Measurements from ENCODE around the gene RNF213. TPM values are rescaled to one million over a fixed set of nuclear protein-coding genes. Genes with fewer than 3 reads are reported as not detected.
"Not testable (repeated sequence)": the region's sequence is repeated elsewhere in the genome, so short reads cannot be mapped to it uniquely, and the experiment has no call there.

The RNF213 gene
- total and polyA plus RNA-seq, 7 donors: 7.8 to 138 (median 50.4) TPM

DNA sequence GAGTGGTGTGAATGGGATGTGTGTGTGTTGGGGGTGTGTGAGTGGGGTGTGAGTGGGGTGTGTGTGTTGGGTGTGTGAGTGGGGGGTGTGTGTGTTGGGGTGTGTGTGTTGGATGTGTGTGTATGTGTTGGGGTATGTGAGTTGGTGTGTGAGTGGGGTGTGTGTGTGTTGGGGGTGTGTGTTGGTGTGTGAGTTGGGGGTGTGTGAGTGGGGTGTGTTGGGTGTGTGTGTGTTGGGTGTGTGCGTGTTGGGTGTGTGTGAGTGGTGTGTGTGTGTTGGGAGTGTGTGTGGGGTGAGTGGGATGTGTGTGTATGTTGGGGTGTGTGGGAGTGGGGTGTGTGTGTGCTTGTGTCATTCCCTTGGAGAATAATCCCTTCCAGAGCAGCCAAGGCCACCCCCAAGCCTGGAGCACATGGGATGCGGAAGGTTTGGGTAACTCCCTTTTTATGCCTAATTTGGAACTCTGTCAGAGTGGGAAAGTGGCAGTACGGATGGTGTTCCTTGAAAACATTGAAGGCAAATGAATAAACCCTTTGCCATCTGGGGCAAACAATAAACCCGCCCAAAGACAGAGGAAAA lies 14.3 kb downstream of the RNF213 start:
- intact Hi-C loops (cut with DNase I): no loop called here
- Histone ChIP-seq H3K27ac (no peak overlapping the region), H3K4me1 (peaks cover 0 to 20% (median 10%) of the 10 kb centered on the region in 4 donors), H3K4me3 (no peak overlapping the region), H3K9me3 (no peaks in the 10 kb centered on the region), H3K27me3 (no peaks in the 10 kb centered on the region), H3K36me3 (peaks cover 0 to 26% (median 7%) of the 10 kb centered on the region in 4 donors)
- DNase-seq: no peak
- TF ChIP-seq POLR2A (IDR thresholded peaks at IDR 0.05): no peak
- no peak for TF ChIP-seq POLR2AphosphoS5 (IDR thresholded peaks at IDR 0.05)
- TF ChIP-seq, protein P1, sequence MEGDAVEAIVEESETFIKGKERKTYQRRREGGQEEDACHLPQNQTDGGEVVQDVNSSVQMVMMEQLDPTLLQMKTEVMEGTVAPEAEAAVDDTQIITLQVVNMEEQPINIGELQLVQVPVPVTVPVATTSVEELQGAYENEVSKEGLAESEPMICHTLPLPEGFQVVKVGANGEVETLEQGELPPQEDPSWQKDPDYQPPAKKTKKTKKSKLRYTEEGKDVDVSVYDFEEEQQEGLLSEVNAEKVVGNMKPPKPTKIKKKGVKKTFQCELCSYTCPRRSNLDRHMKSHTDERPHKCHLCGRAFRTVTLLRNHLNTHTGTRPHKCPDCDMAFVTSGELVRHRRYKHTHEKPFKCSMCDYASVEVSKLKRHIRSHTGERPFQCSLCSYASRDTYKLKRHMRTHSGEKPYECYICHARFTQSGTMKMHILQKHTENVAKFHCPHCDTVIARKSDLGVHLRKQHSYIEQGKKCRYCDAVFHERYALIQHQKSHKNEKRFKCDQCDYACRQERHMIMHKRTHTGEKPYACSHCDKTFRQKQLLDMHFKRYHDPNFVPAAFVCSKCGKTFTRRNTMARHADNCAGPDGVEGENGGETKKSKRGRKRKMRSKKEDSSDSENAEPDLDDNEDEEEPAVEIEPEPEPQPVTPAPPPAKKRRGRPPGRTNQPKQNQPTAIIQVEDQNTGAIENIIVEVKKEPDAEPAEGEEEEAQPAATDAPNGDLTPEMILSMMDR (IDR thresholded peaks at IDR 0.05): no peak
- TF ChIP-seq EP300 (IDR thresholded peaks at IDR 0.05): no peak
- 91 to 94% methylated on average over 4 of the region's 4 CpGs for WGBS, 2 donors

DNA sequence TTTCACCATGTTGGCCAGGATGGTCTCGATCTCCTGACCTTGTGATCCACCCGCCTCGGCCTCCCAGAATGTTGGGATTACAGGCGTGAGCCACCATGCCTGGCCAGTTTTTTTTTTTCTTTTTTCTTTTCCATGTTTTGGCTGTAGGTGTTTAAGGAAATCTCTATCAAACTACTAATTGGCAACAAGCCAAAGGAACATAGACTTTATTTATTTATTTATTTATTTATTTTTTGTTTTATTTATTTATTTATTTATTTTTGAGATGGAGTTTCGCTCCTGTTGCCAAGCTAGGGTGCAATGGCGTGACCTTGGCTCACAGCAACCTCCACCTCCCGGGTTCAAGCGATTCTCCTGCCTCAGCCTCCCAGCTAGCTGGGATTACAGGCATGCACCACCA lies 15.2 kb downstream of the RNF213 start:
- not testable (repeated sequence) for DNase-seq

GRCh38 chr17:80277751-80278671 lies 17.4 kb downstream of the RNF213 start:
- Histone ChIP-seq H3K27me3 (no peaks in the 10 kb centered on the region), H3K4me3 (no peak overlapping the region), H3K9me3 (no peaks in the 10 kb centered on the region), H3K27ac (peak overlapping the region; percentile 5 to 55 (median 44)), H3K4me1 (peaks cover 0 to 23% (median 15%) of the 10 kb centered on the region in 4 donors), H3K36me3 (peaks cover 0 to 27% (median 9%) of the 10 kb centered on the region in 4 donors)
- intact Hi-C loops (cut with DNase I): no loop called here
- TF ChIP-seq POLR2AphosphoS5 (IDR thresholded peaks at IDR 0.05) (no peak), EP300 (IDR thresholded peaks at IDR 0.05) (no peak), POLR2A (IDR thresholded peaks at IDR 0.05) (no peak)
- TF ChIP-seq, protein P1 (IDR thresholded peaks at IDR 0.05): no peak
- WGBS, 2 donors: 92 to 94% methylated on average over 34 of the region's 34 CpGs
- peak; percentile 83 for DNase-seq

More for the DNA sequence above, 15.2 kb downstream of the RNF213 start:
- H3K4me3 ChIP-seq; H3K9me3 ChIP-seq; H3K27me3 ChIP-seq; intact Hi-C loops (cut with DNase I); H3K27ac ChIP-seq: not testable (repeated sequence)
- Histone ChIP-seq H3K4me1 (peaks cover 0 to 23% (median 15%) of the 10 kb centered on the region in 4 donors), H3K36me3 (peaks cover 0 to 23% (median 7%) of the 10 kb centered on the region in 4 donors)
- 98% methylated on average over 8 of the region's 8 CpGs for WGBS, 2 donors

DNA sequence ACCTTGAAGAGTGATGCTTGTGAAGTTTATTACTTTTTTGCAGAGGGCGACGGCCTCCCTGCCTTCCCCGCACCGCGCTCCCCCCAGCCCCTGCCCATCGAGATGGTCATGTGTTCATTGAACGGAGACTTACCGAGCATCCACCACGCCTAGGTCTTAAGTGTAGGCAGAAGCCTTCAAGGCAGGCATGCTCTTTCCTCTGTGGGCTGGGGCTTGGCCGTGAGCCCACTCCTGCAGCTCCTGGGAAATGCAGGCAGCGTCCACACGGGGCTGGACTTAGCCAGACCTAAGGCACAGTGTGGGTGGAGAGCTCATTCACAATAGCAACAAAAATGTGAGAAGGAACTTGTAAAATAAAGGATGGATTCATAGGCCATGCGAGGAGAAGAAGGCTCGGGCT lies 19.2 kb downstream of the RNF213 start:
- Histone ChIP-seq H3K27ac (no peak overlapping the region), H3K36me3 (peaks cover 0 to 14% (median 4%) of the 10 kb centered on the region in 4 donors)

More for the DNA sequence above, 19.2 kb downstream of the RNF213 start:
- peak in 1 of 4 donors; percentile 14 for TF ChIP-seq POLR2AphosphoS5 (IDR thresholded peaks at IDR 0.05)
- no peak for TF ChIP-seq POLR2A (IDR thresholded peaks at IDR 0.05)
- TF ChIP-seq, protein P1 (IDR thresholded peaks at IDR 0.05): peak in 1 of 4 experiments; percentile 19
- no peak for TF ChIP-seq EP300 (IDR thresholded peaks at IDR 0.05)
- Histone ChIP-seq H3K4me3 (no peak overlapping the region), H3K4me1 (peaks cover 0 to 23% (median 15%) of the 10 kb centered on the region in 4 donors), H3K27me3 (no peaks in the 10 kb centered on the region), H3K9me3 (no peaks in the 10 kb centered on the region)
- WGBS, 2 donors: 73 to 79% methylated on average over 14 of the region's 14 CpGs
- intact Hi-C loops (cut with DNase I): no loop called here
- peak; percentile 85 for DNase-seq
